PC-9 (cell line): ENCODE data around the gene UBE3A. TPM values are rescaled to one million over a fixed set of nuclear protein-coding genes. Genes with fewer than 3 reads are reported as not detected.

Source experiments
- BruUV-seq: library from RNA; stranded (reverse); fragments of 400-500 nt; replicated peaks from 2 replicates; lab custom pipeline; 2021; lab: Mats Ljungman, UMichigan
- CTCF ChIA-PET: fragments of 300-600 bp; sonication (Branson Sonifier 250); formaldehyde crosslinking; loops from one replicate; lab custom pipeline; 2022; ENCODE audit warnings: antibody characterized with exemption; lab: Charles Lee
- POLR2A ChIA-PET: fragments of 300-600 bp; sonication (Branson Sonifier 250); formaldehyde crosslinking; loops from one replicate; lab custom pipeline; 2022; ENCODE audit warnings: antibody characterized with exemption; ENCODE audit not compliant: unreplicated experiment; lab: Charles Lee
- DNase-seq, 2 experiments: peaks; one replicate each; pipeline versions ENCODE4 v3.0.0 to v3.0.0-alpha.2; 2015 to 2022; ENCODE audit warnings: mixed read lengths in 1 of 2
- H2AFZ ChIP-seq: fragments of 200-600 bp; sonication (generic); 2 replicates; pipeline ENCODE4 v1.8.1; 2017; ENCODE audit warnings: antibody characterized with exemption
- H3F3A ChIP-seq: fragments of 200-600 bp; sonication (generic); 2 replicates; pipeline ENCODE4 v1.8.1; 2017; ENCODE audit warnings: antibody characterized with exemption, mild to moderate bottlenecking, low read depth; ENCODE audit not compliant: insufficient read depth
- H3K27ac ChIP-seq: fragments of 200-600 bp; sonication (generic); 2 replicates; pipeline ENCODE4 v1.6.1; 2016; ENCODE audit warnings: mixed run types
- H3K27me3 ChIP-seq: fragments of 200-600 bp; sonication (generic); 2 replicates; pipeline ENCODE4 v1.6.1; 2016; ENCODE audit warnings: low read depth, mixed run types; ENCODE audit not compliant: insufficient read depth
- H3K36me3 ChIP-seq: fragments of 200-600 bp; sonication (generic); 2 replicates; pipeline ENCODE4 v1.6.1; 2016; ENCODE audit warnings: low read depth, mixed run types
- H3K4me1 ChIP-seq: fragments of 200-600 bp; sonication (generic); replicated peaks from 2 replicates; pipeline ENCODE4 v1.6.1; 2016; ENCODE audit warnings: mixed run types; ENCODE audit not compliant: insufficient read depth
- H3K4me2 ChIP-seq: fragments of 200-600 bp; sonication (generic); 2 replicates; pipeline ENCODE4 v1.6.1; 2017; ENCODE audit warnings: mixed run types
- H3K4me3 ChIP-seq: fragments of 200-600 bp; sonication (generic); 2 replicates; pipeline ENCODE4 v1.6.1; 2016; ENCODE audit warnings: mixed run types
- H3K79me2 ChIP-seq: fragments of 200-600 bp; sonication (generic); 2 replicates; pipeline ENCODE4 v1.6.1; 2017; ENCODE audit warnings: low read depth, mixed run types
- H3K9me2 ChIP-seq: fragments of 200-600 bp; sonication (generic); 2 replicates; pipeline ENCODE4 v1.8.1; 2017; ENCODE audit warnings: mild to moderate bottlenecking; ENCODE audit not compliant: insufficient read depth
- H3K9me3 ChIP-seq: fragments of 200-600 bp; sonication (generic); 2 replicates; pipeline ENCODE4 v1.8.1; 2016; ENCODE audit warnings: low read depth; ENCODE audit not compliant: insufficient read depth
- H4K20me1 ChIP-seq: fragments of 200-600 bp; sonication (generic); 2 replicates; pipeline ENCODE4 v1.8.1; 2017; ENCODE audit not compliant: insufficient read depth
- EZH2 ChIP-seq: fragments of 200-600 bp; sonication (generic); IDR thresholded peaks from 2 replicates; pipeline ENCODE4 v1.8.0; 2017; ENCODE audit warnings: antibody characterized with exemption, low read depth
- intact Hi-C: fragments of 100-400 bp; cut with micrococcal nuclease; formaldehyde crosslinking; loops from one replicate; pipeline ENCODE4 v1.10.0; 2022; ENCODE audit not compliant: unreplicated experiment
- total RNA-seq: library from RNA; stranded (reverse); gene quantifications from 2 replicates; pipeline ENCODE4 v1.2.3, GENCODE V29; 2021
- TF ChIP-seq, protein P1 (sequence below): fragments of 200-600 bp; sonication (generic); conservative IDR thresholded peaks from 2 replicates; pipeline ENCODE4 v1.6.1; 2017; ENCODE audit warnings: mixed run types, antibody characterized with exemption, mild to moderate bottlenecking, moderate library complexity

UBE3A gene
- total RNA-seq, 1 experiment from 2014 or later = 65.2 TPM

DNA sequence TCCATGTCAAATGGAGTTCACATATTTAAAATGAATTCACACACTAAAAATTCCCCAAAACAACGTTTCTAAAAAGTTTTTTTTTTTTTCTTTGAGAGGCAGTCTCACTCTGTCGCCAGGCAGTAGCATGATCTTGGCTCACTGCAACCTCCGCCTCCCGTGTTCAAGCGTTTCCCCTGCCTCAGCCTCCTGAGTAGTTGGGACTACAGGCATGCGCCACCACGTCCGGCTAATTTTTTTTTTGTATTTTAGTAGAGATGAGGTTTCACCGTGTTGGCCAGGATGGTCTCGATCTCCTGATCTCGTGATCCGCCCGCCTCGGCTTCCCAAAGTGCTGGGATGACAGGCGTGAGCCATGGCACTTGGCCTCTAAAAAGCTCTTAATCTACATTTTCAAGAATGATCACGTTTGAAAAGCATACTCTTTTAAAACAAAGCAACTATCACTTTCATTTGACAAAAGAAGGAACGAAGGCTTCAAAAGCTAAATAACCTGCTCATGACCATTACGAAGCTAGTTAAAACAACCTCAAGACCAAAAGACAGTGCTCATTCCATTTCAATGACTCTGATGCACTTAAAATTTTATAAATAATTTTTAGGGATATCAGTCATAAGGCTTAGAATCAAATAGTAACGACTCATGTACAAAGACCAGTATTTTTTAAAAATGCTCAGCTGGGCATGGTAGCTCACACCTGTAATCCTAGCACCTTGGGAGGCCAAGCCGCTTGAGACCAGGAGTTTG, 5.5 kb downstream of the UBE3A start:
- no peak overlapping the region for H3K4me2 ChIP-seq
- no peak overlapping the region for H3K4me3 ChIP-seq
- no peaks in the 10 kb centered on the region for H3K36me3 ChIP-seq
- BruUV-seq = no TSS peak
- peaks cover 18% of the 10 kb centered on the region; the same call in 1 of the 2 replicates for H3K4me1 ChIP-seq
- H3K79me2 ChIP-seq = peaks cover 95% of the 10 kb centered on the region
- no peak for DNase-seq
- no peaks in the 10 kb centered on the region for H3K9me2 ChIP-seq
- no peaks in the 10 kb centered on the region for H3K9me3 ChIP-seq
- no peak overlapping the region for H3K27ac ChIP-seq
- ChIA-PET CTCF (no interaction called here), POLR2A (no interaction called here)
- intact Hi-C loops = no loop called here
- H2AFZ ChIP-seq = no peak overlapping the region
- no peaks in the 10 kb centered on the region for H3F3A ChIP-seq
- H4K20me1 ChIP-seq = peaks cover 85% of the 10 kb centered on the region
- no peaks in the 10 kb centered on the region for H3K27me3 ChIP-seq
- TF ChIP-seq, protein P1, sequence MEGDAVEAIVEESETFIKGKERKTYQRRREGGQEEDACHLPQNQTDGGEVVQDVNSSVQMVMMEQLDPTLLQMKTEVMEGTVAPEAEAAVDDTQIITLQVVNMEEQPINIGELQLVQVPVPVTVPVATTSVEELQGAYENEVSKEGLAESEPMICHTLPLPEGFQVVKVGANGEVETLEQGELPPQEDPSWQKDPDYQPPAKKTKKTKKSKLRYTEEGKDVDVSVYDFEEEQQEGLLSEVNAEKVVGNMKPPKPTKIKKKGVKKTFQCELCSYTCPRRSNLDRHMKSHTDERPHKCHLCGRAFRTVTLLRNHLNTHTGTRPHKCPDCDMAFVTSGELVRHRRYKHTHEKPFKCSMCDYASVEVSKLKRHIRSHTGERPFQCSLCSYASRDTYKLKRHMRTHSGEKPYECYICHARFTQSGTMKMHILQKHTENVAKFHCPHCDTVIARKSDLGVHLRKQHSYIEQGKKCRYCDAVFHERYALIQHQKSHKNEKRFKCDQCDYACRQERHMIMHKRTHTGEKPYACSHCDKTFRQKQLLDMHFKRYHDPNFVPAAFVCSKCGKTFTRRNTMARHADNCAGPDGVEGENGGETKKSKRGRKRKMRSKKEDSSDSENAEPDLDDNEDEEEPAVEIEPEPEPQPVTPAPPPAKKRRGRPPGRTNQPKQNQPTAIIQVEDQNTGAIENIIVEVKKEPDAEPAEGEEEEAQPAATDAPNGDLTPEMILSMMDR = no peak
- no peak for TF ChIP-seq EZH2

DNA sequence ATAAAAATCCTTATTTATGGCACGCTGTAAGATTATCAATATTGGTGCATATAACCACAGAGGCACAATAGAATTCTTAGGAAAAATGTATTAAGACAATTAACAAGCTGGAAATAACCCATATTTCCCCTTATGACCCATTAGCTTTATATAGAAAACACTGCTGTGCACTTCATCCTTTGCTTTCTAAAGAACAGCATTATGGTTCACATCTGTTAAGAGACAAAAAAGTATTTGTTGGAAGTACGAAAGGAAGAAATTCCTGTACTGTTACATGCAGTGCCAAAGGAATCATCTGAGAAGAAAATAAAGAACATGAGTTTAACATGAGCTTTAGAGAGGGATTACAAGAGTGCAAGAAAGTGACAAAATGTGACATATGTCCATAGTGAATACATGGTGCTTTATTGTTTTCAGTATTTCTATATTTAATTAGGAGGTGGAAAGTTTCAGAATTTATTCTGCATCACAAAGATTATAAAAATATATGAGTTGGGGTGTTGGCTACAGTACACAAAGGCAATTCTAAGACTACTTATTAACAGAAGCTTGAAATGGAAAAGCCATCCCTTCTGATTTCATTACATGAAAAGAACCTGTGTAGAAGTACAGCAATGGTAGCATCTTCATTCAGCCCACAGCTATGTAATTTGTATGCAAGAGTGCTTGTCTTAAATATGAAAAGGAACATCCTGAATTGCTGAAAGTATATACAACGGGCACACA, 6.8 kb downstream of the UBE3A start:
- Histone ChIP-seq H3K27ac (no peak overlapping the region), H3K79me2 (peaks cover 95% of the 10 kb centered on the region), H4K20me1 (peaks cover 82% of the 10 kb centered on the region), H3K9me3 (no peaks in the 10 kb centered on the region), H3F3A (no peaks in the 10 kb centered on the region), H3K9me2 (no peaks in the 10 kb centered on the region), H3K4me3 (no peak overlapping the region), H3K27me3 (no peaks in the 10 kb centered on the region), H3K4me2 (no peak overlapping the region), H3K36me3 (no peaks in the 10 kb centered on the region), H2AFZ (no peak overlapping the region), H3K4me1 (peaks cover 13% of the 10 kb centered on the region; the same call in 1 of the 2 replicates)
- DNase-seq = no peak
- intact Hi-C loops = no loop called here
- BruUV-seq = no TSS peak
- POLR2A ChIA-PET = no interaction called here
- CTCF ChIA-PET = no interaction called here
- TF ChIP-seq EZH2 = no peak
- TF ChIP-seq, protein P1 = no peak

DNA sequence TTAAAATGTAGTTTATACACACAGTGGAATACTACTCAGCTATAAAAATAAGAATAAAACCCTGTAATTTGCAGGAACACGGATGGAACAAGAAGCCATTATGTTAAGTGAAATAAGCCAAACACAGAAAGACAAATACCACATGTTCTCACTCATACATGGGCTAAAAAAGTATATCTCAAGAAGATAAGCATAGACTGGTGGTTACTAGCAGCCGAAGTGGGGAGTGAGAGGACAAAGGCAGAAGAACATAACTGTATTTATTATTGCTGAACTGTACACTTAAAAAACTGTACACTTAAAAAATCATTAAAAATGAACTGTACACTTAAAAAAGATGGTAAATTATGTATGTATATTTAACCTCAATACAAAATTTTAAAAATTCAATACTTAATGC, 11.0 kb downstream of the UBE3A start:
- TF ChIP-seq, protein P1 = no peak
- no peak for TF ChIP-seq EZH2
- no peaks in the 10 kb centered on the region for H3K36me3 ChIP-seq
- no peaks in the 10 kb centered on the region for H3K9me2 ChIP-seq
- H2AFZ ChIP-seq = no peak overlapping the region
- H3K4me3 ChIP-seq = no peak overlapping the region
- peaks cover 93% of the 10 kb centered on the region for H3K79me2 ChIP-seq
- intact Hi-C loops = no loop called here
- H3K4me1 ChIP-seq = no peaks in the 10 kb centered on the region
- peaks cover 55% of the 10 kb centered on the region for H4K20me1 ChIP-seq
- BruUV-seq = no TSS peak
- DNase-seq = no peak
- CTCF ChIA-PET = no interaction called here
- no peaks in the 10 kb centered on the region for H3K27me3 ChIP-seq
- no peak overlapping the region for H3K4me2 ChIP-seq
- H3K27ac ChIP-seq = no peak overlapping the region
- POLR2A ChIA-PET = interaction anchor here (0.6 kb wide), 1 partner anchor 225 kb away, joined by 4 read pairs; no protein-coding TSS in a partner anchor
- no peaks in the 10 kb centered on the region for H3K9me3 ChIP-seq
- H3F3A ChIP-seq = no peaks in the 10 kb centered on the region
